Mesenteric fat pad (tissue), 1 donor: Measurements from ENCODE around the gene PTPN13. TPM values are rescaled to one million over a fixed set of nuclear protein-coding genes. Genes with fewer than 3 reads are reported as not detected.
"Not testable (repeated sequence)": the region's sequence is repeated elsewhere in the genome, so short reads cannot be mapped to it uniquely, and the experiment has no call there.

ENCODE experiments used
- DNase-seq: peaks from one replicate; pipeline ENCODE4 v3.0.0-alpha.2; 2020; ENCODE audit warnings: low spot score
- total RNA-seq: library from RNA; stranded (reverse); fragmentation: NEBNext Ultra II Directional; extraction: Animal tissue kit (Norgen Biotek cat#: 25700); gene quantifications from one replicate; pipeline ENCODE4 v1.2.1, GENCODE V29; 2021
- donor health status: DM: yes; HTN: yes; CAD: no.

PTPN13 gene
- total RNA-seq, 1 donor from 2014 or later, result 13.2 TPM

DNA sequence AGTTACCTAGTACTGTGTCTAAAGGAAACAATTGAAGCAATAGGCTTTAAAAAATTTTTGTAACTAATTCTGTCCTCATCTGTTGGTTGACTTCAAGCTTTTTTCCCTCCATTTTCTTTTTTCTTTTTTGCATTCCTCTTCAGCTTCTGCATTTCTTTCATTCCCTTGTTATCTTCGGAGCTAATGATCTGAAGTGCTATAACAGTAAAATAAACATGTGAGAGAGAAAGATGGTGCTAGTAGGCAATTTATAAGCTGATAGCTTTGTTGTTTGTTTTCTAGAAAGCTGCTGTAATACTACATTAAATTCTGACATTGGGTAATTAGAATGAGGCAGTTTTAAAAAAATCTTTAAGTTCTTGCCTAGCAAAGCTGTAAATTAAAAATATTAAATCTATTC is 37.1 kb downstream of the PTPN13 start:
- no peak for DNase-seq

DNA sequence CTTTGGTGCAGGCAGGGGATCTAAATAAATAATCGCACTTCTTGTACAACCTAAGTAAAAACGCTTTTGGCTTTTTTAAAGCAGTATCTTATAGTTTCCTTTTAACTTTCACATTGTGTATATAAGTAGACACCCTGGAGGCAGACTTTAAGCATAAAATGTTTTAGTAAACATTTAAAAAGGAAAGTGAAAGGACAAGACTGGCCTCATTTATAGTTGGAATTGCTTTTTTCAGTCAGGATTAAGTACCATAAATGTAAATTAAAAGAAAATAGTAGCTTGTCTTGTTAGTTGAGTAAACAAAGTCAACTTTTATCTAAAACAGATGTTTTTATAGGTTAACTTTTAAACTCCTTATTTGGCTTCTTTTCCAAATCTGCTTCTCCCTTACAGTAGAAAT is 39.7 kb downstream of the PTPN13 start:
- no peak for DNase-seq

DNA sequence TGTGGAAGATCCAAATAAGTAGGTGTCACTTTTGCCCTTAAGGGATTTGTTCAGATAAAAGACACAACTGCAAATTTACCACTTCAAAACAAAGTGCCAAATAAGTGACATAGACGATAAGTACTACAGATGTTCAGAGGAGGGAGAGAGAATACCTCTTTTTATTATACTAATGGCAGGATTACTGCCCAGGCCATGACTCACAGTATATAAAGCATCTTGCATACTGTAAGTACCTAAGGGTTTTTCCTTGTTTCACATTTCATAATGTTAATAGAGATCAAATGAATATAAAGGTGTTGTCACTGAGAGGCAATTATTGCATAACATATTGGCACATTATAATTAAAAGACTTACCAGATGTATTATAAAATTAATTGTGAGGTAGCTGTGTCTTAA is 46.4 kb downstream of the PTPN13 start:
- no peak for DNase-seq

DNA sequence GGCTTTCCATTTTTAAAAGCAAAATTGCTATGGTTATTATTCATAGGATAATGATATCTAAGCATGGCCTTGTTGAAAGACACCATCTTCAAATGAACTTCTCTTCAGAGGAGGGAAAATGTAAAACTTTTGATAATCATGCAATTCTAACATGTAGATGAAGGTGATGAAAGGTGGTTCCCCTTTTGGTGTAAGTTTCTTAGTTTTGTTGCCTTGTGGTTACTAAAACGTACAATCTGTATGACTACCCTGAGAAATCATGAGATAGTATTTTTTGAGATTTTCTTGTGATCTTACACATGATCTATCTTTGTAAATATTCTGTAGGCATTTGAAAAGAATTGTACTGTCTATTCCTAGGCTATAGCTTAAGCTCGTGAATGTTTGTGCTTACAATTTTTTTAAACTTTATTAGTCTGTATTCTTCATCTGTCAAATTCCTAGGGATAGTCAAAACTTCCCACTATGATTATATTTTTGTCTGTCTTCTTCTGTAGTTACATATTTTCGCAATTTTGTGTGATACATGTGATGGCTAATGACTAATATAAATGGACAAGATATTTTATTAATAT is 47.5 kb downstream of the PTPN13 start:
- no peak for DNase-seq

DNA sequence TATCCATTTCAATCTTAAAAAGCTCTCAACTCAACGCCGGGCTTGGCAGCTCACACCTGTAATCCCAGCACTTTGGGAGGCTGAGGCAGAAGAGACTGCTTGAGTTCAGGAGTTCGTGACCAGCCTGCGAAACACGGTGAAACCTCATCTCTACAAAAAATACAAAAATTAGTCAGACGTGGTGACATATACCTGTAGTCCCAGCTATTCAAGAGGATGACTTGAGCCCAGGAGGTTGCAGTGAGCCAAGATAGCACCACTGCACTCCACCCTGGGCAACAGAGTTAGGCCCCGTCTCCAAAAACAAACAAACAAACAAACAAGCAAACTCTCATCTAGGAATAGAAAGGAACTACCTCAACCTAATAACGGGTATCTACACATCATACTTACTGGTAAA is 50.8 kb downstream of the PTPN13 start:
- DNase-seq, result no peak

DNA sequence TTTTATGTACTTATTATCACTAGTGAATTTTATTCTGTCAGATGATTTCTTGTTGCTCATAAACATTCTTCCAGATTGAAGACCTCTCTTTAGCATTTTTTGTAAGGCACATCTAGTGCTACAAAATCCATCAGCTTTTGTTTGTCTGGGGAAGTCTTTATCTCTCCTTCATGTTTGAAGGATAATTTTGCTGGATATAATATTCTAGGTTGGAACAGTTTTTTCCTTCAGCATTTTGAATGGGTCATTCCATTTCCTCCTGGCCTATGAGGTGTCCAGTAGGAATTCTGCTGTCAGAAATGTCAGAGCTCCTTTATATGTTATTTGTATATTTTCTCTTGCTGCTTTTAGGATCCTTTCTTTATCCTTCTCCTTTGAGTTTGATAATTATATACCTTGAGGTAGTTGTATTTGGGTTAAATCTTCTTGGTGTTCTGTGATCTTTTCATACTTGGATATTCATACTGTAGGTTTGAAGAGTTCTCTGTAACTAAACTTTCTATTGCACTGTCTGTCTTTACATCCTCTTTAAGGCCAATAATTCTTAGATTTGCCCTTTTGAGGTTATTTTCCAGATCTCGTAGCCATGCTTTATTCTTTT is 58.3 kb downstream of the PTPN13 start:
- no peak for DNase-seq

DNA sequence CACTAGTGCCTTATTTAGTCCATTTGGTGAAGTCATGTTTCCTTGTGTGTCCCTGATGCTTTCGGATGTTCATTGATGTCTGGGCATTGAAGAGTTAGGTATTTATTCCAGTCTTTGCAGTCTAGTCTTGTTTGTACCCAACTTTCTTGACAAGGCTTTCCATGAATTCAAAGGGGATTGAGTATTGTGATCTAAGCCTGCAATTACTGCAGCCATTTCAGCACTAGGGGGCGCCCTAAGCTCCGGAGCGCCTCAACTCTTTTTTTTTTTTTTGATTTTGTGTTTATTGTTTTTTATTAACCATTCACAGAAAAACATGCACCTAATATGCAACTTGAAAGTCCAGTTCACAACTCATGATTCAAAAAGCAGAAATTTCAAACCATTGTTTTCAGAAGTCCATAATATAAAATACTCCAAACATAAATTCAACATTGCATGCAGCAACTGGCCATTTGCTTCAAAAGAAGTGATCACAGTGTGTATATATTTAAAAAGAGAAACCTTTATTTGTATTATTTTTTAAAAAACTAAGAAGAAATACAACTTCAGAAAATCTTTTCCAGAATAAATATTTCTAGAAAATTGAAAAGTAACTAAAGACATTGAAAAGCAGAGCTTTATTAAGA is 59.2 kb downstream of the PTPN13 start:
- no peak for DNase-seq

DNA sequence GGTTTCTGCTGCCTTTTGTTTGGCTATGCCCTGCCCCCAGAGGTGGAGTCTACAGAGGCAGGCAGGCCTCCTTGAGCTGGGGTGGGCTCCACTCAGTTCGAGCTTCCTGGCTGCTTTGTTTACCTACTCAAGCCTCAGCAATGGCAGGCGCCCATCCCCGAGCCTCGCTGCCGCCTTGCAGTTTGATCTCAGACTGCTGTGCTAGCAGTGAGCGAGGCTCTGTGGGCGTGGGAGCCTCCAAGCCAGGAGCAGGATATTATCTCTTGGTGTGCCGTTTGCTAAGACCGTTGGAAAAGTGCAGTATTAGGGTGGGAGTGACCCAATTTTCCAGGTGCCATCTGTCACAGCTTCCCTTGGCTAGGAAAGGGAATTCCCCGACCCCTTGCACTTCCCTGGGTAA is 62.7 kb downstream of the PTPN13 start:
- DNase-seq, result not testable (repeated sequence)

DNA sequence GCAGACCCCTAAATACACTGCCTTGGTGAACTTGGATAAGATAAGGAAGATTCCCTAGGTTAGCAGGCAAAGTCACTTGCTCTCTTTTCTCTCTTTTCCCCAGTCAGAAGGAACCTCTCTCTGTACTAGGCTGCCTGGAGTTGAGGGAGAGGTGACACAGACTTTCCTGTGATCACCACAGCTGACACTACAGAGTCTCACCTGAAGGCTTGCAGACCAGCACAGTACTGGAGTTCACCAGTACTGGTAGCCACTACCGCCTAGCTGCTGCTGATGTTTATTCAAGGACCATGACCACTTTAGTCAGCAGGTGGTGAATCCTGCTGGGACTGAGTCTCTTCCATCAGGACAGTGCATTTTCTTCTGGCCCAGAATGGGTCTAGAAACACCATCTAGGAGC is 63.3 kb downstream of the PTPN13 start:
- DNase-seq, result no peak

DNA sequence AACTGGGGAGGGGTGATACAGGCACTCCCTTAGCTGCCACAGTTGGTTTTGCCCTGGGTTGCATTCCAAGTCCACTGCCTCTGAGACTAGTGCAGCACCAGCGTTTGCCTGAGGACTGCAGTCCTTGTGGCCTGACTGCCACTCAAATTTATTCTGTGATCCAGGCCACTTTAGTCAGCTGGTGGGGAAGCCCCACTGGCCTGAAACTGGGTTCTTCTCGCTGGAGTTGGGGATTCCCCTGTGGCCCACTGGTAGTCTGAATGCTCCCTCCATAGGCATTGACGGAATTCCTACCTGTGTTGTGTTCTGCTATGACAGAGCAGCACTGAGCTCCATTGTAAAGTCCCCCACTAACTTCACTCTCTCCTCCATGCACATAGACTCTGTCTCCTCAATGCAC is 63.8 kb downstream of the PTPN13 start:
- DNase-seq, result no peak

DNA sequence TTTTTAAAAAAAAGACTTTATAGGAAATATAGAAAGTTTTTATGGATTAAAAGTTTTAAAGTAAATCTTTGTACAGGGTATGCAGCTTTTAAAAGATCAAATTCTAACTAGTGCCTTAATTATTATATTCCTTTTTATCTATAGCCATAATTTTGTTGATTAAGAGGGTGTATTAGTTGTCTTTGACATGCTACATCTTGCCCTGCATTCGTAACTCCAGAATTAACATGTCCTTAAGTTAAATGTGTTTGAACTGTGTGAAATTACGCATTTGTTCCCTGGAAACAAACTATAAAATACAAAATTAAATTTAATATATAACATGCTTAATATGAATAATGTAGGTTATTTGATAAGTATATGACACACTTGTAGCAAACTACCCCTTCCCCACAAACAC is 66.3 kb downstream of the PTPN13 start:
- no peak for DNase-seq

DNA sequence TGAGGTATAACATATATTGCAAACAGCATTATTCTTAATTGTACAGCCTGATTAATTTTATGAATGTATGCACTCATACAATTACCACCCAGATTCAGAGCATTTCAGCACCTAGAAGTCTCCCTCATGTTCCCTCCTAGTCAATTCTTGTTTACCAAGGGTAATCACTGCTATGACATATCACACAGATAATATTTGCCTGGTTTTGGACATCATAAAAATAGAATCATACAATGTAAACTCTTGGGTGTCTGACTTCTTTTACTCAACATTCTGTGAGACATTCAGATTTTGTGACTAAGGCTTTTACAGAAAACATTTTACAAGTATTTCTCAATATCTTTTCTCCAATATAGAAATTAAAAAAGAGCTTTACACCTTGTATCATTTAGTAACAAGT is 66.9 kb downstream of the PTPN13 start:
- DNase-seq, result no peak

DNA sequence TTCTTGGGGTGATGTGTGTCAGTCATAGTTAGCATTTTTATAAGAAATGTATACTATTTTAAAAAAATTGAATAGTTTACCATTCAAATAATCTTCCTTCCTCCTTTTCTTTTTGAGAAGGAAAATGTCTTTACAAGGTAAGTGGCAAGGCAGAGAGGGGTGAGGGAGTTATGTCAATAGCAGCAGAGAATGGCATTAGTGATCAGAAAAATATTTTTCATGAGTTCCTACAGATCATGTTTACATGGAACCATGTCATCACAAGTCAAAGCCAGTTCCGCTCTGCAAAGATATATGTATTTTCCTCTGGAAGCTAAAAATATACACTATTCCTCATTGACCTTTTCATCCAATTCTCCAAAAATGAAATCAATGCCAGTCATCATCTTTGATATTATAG is 67.3 kb downstream of the PTPN13 start:
- DNase-seq, result no peak

DNA sequence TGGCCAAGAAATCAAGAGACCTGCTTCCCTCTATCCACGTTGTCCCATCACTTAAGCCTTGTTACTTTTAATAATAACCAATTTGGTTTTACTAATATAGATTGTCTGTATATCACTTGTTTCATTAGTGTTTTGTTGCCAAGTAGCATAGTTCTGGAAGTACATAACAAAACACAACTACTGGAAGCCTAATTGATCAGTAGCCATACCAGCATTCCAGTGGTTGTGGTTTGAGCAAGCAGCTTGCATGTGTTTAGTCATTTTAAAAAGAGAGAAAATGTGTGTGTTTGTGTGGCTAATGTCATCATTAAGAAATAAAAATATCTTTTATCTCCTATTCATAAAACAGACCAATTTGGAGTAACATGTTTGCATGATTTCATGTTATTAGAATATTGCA is 70.8 kb downstream of the PTPN13 start:
- DNase-seq, result no peak

DNA sequence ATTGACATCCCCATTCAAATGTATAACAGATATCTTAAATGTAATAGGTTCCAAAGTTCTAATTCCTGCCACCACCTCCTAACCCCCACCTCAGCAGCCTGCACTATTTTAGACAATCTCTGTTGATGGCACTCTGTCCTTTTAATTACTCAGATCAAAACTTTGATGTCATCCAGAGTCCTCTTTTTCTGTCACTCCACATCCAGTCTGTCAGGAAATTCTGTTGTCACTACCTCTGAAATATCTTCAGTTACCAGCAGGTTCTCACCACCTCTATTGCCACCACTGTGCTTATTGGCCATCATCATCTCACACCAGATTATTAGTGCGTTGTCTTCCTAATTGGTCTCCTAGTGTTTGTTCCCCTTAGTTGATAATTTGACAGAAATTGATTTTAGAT is 76.2 kb downstream of the PTPN13 start:
- DNase-seq, result no peak

DNA sequence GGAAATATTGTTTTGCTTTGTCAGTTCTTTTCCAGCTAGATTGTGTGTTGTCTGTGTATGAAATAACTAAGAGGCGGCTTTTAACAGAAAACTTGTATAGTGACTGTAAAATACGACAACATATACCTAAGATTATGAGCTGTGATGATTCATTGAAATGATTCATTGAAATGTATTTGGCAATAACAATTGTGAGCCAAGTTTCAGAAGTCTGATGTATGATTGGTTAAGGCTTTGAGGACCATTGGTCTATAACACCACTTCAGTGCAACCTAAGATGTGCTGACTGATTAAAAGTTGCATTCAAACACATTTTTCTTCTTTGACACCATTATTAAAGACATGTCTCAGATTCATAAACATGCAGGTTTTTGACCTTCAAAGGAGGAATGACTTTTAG is 76.6 kb downstream of the PTPN13 start:
- DNase-seq, result no peak

DNA sequence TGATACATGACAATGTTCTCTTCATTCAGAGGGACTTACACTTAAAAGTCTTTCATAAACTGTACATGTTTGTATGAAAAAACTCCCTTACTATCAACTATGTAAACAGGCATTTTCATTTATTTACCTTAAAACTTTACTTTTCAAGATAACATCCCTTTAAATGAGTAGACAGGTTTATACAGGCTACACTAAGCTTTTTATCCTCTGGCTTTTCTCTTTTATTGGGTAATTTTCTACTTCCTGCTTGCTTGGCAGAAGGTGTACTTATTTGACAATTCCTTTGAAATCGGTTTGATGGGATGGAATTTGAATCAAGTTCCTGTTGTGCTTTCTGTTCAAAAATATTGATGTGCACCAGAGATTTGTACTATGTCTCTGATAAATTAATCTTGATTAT is 81.4 kb downstream of the PTPN13 start:
- DNase-seq, result no peak

DNA sequence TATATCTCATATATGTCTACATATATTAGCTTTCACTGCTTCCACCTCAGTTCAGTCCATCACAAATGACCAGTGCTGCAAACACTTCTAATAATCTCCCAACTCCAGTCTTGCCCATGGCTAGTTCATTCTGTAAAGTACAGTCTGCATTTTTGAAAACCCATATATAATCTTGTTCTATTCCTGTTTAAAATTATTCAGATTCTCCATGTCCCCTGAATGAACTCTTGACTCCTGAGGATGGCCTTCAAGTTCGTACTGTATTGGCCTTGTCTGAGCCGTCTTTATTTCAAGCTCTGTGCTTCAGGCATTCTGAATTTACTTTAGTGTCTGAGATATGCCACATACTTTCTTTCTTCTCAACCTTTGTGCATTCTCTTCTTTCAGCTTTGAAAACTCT is 84.7 kb downstream of the PTPN13 start:
- no peak for DNase-seq

DNA sequence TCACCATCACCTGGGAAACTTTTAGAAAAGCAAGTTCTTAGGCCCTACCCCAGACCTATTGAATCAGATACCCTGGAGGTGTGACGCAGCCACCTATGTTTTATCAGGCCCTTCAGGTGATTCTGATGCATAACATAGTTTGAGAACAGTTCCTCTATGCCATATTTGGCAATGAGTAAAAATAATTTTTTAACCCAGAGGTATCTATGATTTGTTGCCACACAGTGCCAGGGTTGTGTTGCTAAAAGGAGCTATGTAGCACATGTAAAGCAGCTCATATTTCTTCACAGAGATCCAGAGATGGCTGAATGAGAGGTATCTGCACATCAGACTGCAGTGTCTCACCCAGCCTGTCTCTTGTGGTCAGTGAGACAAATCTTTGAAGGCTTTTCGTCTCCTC is 85.3 kb downstream of the PTPN13 start:
- no peak for DNase-seq

DNA sequence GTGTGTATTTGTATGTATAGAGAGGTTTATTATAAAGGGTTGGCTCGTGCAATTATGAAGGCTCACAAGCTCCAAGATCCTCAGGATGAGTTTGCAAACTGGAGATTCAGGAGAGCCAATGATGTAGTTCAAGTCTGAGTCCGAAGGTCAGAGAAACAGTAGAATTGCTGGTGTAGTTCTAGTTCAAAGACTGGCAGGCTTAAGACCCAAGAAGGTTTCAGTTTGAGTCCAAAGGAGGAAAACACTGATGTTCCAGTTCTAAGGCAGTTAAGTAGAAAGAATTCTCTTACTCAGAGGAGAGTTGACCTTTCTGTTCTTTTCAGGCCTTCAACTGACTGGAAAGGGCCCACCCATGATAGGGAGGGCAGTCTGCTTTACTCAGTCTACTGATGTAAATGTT is 89.1 kb downstream of the PTPN13 start:
- no peak for DNase-seq

DNA sequence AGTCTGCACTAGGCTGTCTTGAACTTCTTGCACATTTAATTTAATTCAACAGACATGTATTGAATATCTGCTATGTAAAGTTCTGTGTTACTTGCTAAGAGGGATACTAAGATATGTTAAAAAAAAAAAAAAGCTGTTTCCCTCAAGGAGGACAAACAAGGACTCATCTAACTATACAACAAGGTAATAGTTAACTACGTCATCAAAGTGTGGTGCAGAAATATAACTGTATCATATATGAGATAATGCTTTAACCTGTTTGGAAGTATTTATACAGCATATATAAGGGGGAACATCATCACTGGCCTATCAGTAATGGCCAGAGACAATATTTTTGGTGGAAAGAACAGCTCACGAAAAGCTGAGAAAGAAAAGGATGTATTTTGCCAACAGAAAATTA is 89.9 kb downstream of the PTPN13 start:
- no peak for DNase-seq

DNA sequence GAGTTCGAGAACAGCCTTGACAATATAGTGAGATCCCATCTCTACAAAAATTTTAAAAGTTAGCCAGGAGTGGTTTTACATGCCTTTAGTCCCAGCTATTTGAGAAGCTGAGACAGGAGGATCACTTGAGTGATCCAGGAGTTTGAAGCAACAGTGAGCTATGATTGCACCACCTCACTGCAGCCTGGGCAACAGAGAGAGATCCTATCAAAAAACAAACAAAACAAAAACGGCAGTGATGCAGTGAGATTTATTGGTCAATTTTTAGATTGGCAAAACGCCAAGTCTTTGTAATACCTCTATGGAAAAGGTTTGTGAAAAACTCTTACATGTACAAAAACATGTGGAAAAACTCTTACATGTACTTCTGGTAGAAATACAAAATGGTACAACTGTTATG is 91.3 kb downstream of the PTPN13 start:
- no peak for DNase-seq

DNA sequence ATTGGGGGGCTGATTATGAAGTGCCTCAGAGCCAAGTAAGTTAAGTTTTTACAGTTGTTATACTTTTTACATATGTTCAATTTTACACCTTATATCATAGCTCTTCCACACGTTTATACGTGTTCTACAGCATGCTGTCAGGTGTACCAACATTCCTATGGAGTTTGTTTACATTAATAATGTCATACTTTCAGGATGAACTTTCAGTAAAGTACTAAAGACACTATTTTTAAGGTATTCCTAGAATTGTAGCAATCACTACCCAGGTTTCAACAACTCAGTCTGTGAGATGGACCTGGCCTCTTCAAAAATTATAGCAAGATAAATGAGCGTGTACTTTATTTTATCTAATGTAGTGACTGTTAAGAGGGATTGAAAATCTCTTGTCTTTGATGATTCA is 92.6 kb downstream of the PTPN13 start:
- no peak for DNase-seq
